GM12873 (cell line): ENCODE measurements around the gene AGAP1.

Experiments used
- CTCF ChIP-seq: IDR thresholded peaks from 2 replicates; pipeline ENCODE4 v1.5.1; 2012; ENCODE audit warnings: low read depth, mild to moderate bottlenecking, moderate library complexity, low read length, control low read depth; ENCODE audit not compliant: insufficient read depth; ENCODE audit errors: missing control alignments

Gene AGAP1

GRCh38 chr2:235734168-235734567 is 240.3 kb downstream of the AGAP1 start:
- no peak for TF ChIP-seq CTCF

GRCh38 chr2:235734688-235735231 is 240.9 kb downstream of the AGAP1 start:
- no peak for TF ChIP-seq CTCF

- no peak for TF ChIP-seq CTCF
Observed at GRCh38 chr2:235737396-235737795, 243.6 kb downstream of the AGAP1 start.

GRCh38 chr2:235737840-235738239 is 244.0 kb downstream of the AGAP1 start:
- no peak for TF ChIP-seq CTCF

- no peak for TF ChIP-seq CTCF
Observed at GRCh38 chr2:235739704-235740415, 246.0 kb downstream of the AGAP1 start.

- peak; percentile 32 for TF ChIP-seq CTCF
Observed at GRCh38 chr2:235740821-235741220, 247.0 kb downstream of the AGAP1 start.

GRCh38 chr2:235744161-235744560 is 250.3 kb downstream of the AGAP1 start:
- TF ChIP-seq CTCF: no peak
